Measurements from ENCODE around the gene ZMYND12. TPM values are rescaled to one million over a fixed set of nuclear protein-coding genes. Genes with fewer than 3 reads are reported as not detected.

ZMYND12 gene
- polyA plus RNA-seq, 1 of the 3 experiments (the other 2 are of a cell fraction), result 0.18 TPM

GRCh38 chr1:42462828-42463763 lies 7.3 kb upstream of the ZMYND12 start, which contains the start of gene CCDC30 (continued):
- TF ChIP-seq RCOR1 (IDR thresholded peaks at IDR 0.05; ENCODE audit: low read length), result no peak
- TF ChIP-seq GABPA (IDR thresholded peaks at IDR 0.05; ENCODE audit: low read depth), result peak; percentile 54
- peak; percentile 94 for TF ChIP-seq MXI1 (IDR thresholded peaks at IDR 0.05; ENCODE audit: low read depth, low read length)
- TF ChIP-seq RAD21 (IDR thresholded peaks at IDR 0.05; ENCODE audit: low read length), result 0 out of 2 replicates have a peak, but pooled peaks have one; percentile 6
- TF ChIP-seq, protein P1, sequence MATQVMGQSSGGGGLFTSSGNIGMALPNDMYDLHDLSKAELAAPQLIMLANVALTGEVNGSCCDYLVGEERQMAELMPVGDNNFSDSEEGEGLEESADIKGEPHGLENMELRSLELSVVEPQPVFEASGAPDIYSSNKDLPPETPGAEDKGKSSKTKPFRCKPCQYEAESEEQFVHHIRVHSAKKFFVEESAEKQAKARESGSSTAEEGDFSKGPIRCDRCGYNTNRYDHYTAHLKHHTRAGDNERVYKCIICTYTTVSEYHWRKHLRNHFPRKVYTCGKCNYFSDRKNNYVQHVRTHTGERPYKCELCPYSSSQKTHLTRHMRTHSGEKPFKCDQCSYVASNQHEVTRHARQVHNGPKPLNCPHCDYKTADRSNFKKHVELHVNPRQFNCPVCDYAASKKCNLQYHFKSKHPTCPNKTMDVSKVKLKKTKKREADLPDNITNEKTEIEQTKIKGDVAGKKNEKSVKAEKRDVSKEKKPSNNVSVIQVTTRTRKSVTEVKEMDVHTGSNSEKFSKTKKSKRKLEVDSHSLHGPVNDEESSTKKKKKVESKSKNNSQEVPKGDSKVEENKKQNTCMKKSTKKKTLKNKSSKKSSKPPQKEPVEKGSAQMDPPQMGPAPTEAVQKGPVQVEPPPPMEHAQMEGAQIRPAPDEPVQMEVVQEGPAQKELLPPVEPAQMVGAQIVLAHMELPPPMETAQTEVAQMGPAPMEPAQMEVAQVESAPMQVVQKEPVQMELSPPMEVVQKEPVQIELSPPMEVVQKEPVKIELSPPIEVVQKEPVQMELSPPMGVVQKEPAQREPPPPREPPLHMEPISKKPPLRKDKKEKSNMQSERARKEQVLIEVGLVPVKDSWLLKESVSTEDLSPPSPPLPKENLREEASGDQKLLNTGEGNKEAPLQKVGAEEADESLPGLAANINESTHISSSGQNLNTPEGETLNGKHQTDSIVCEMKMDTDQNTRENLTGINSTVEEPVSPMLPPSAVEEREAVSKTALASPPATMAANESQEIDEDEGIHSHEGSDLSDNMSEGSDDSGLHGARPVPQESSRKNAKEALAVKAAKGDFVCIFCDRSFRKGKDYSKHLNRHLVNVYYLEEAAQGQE (IDR thresholded peaks at IDR 0.05; ENCODE audit: low read depth, low read length), result no peak
- TF ChIP-seq TCF12 (IDR thresholded peaks at IDR 0.05), result no peak
- no peak for TF ChIP-seq RXRA (IDR thresholded peaks at IDR 0.05; ENCODE audit: borderline replicate concordance, low read depth)
- TF ChIP-seq USF1 (IDR thresholded peaks at IDR 0.05; ENCODE audit: borderline replicate concordance, low read depth), result no peak
- no peak for TF ChIP-seq GATA2 (CRISPR knock-in tag; IDR thresholded peaks at IDR 0.05)

- POLR2A ChIA-PET, result no interaction called here
- peaks cover 29% of the 10 kb centered on the region for H3F3A ChIP-seq (replicated peaks; ENCODE audit: insufficient read depth)
- H3K79me2 ChIP-seq (ENCODE audit: insufficient read depth), result peaks cover 14% of the 10 kb centered on the region; the same call in 1 of the 2 replicates
- WGBS (ENCODE audit: low lambda C conversion rate), result 92% methylated on average over 2 of the region's 2 CpGs
- DNase-seq, result no peak
- H3K9me2 ChIP-seq, result no peaks in the 10 kb centered on the region
- H3K9ac ChIP-seq, result no peak overlapping the region
- H3K4me3 ChIP-seq (ENCODE audit: low read depth in 2 of 2, low read length in 1 of 2), result no peak overlapping the region
- CTCF ChIA-PET, result interaction anchor here (1.0 kb wide), 1 partner anchor 288 kb away, joined by 3 read pairs; no protein-coding TSS in a partner anchor
- no peak for TF ChIP-seq RAD21 (IDR thresholded peaks at IDR 0.05; ENCODE audit: low read length)
- no peak overlapping the region for H3K27ac ChIP-seq (ENCODE audit: low read depth in 2 of 2, low read length in 1 of 2)
- no peaks in the 10 kb centered on the region for H4K20me1 ChIP-seq (ENCODE audit: insufficient read depth)
- no peak overlapping the region for H3K4me2 ChIP-seq
- H3K9me3 ChIP-seq, result no peaks in the 10 kb centered on the region
- H3K36me3 ChIP-seq (replicated peaks in 1 of 2; ENCODE audit: control insufficient read depth in 1 of 2, insufficient read depth in 2 of 2, low read length in 1 of 2), result peaks cover 27 to 31% of the 10 kb centered on the region in 2 experiments
- no peak overlapping the region for H2AFZ ChIP-seq (ENCODE audit: low read depth)
- H3K27me3 ChIP-seq (ENCODE audit: insufficient read depth), result no peaks in the 10 kb centered on the region
- peaks cover 12 to 16% of the 10 kb centered on the region in 2 experiments; a peak in 2 of 4 replicates for H3K4me1 ChIP-seq (ENCODE audit: control insufficient read depth in 1 of 2, insufficient read depth in 2 of 2, low read depth in 1 of 2, low read length in 1 of 2)
These were observed 5.4 kb upstream of the ZMYND12 start for GRCh38 chr1:42461196-42461595.

Measured in SK-N-SH (cell line).